ENCODE measurements around the gene ACOT4. TPM values are rescaled to one million over a fixed set of nuclear protein-coding genes. Genes with fewer than 3 reads are reported as not detected.
"Not testable (repeated sequence)": the region's sequence is repeated elsewhere in the genome, so short reads cannot be mapped to it uniquely, and the experiment has no call there.

ACOT4 gene
- 0.29 and 1.4 TPM in 2 replicates for total RNA-seq

- DNase-seq (ENCODE audit: extremely low read depth, low read depth, low spot score): no peak
These were observed at the start of gene ACOT4 for GRCh38 chr14:73591690-73592449. TSS of gene ACOT4 (plus strand) at chr14:73591873. CDS start at chr14:73591960, 87 bp downstream.

GRCh38 chr14:73542961-73543360 lies 48.7 kb upstream of the ACOT4 start:
- not testable (repeated sequence) for DNase-seq (ENCODE audit: extremely low read depth, low read depth, low spot score)

- DNase-seq (ENCODE audit: extremely low read depth, low read depth, low spot score): not testable (repeated sequence)
These were observed 46.3 kb upstream of the ACOT4 start for GRCh38 chr14:73545353-73545752.

- not testable (repeated sequence) for DNase-seq (ENCODE audit: extremely low read depth, low read depth, low spot score)
These were observed 42.6 kb upstream of the ACOT4 start for GRCh38 chr14:73549097-73549496.

GRCh38 chr14:73549889-73550524 lies 41.7 kb upstream of the ACOT4 start:
- not testable (repeated sequence) for DNase-seq (ENCODE audit: extremely low read depth, low read depth, low spot score)

- no peak for DNase-seq (ENCODE audit: extremely low read depth, low read depth, low spot score)
These were observed 37.8 kb upstream of the ACOT4 start for GRCh38 chr14:73553845-73554244.

GRCh38 chr14:73557201-73557600 lies 34.5 kb upstream of the ACOT4 start:
- DNase-seq (ENCODE audit: extremely low read depth, low read depth, low spot score): not testable (repeated sequence)

- not testable (repeated sequence) for DNase-seq (ENCODE audit: extremely low read depth, low read depth, low spot score)
These were observed 33.4 kb upstream of the ACOT4 start for GRCh38 chr14:73558238-73558637.

GRCh38 chr14:73562256-73562655 lies 29.4 kb upstream of the ACOT4 start:
- DNase-seq (ENCODE audit: extremely low read depth, low read depth, low spot score): not testable (repeated sequence)

GRCh38 chr14:73562696-73563095 lies 29.0 kb upstream of the ACOT4 start:
- not testable (repeated sequence) for DNase-seq (ENCODE audit: extremely low read depth, low read depth, low spot score)

GRCh38 chr14:73566431-73566830 lies 25.2 kb upstream of the ACOT4 start:
- not testable (repeated sequence) for DNase-seq (ENCODE audit: extremely low read depth, low read depth, low spot score)

- not testable (repeated sequence) for DNase-seq (ENCODE audit: extremely low read depth, low read depth, low spot score)
These were observed 24.7 kb upstream of the ACOT4 start for GRCh38 chr14:73566935-73567334.

GRCh38 chr14:73567358-73567757 lies 24.3 kb upstream of the ACOT4 start:
- no peak for DNase-seq (ENCODE audit: extremely low read depth, low read depth, low spot score)

- DNase-seq (ENCODE audit: extremely low read depth, low read depth, low spot score): no peak
These were observed 23.5 kb upstream of the ACOT4 start for GRCh38 chr14:73567951-73568885.

- not testable (repeated sequence) for DNase-seq (ENCODE audit: extremely low read depth, low read depth, low spot score)
These were observed 22.8 kb upstream of the ACOT4 start for GRCh38 chr14:73568886-73569184.

- peak; percentile 52 for DNase-seq (ENCODE audit: extremely low read depth, low read depth, low spot score)
These were observed 22.3 kb upstream of the ACOT4 start, which contains the start of gene ACOT2 for GRCh38 chr14:73569185-73569958. TSS of gene ACOT2 (plus strand) at chr14:73569213. CDS start at chr14:73569241, 28 bp downstream.

GRCh38 chr14:73570913-73571312 lies 20.8 kb upstream of the ACOT4 start:
- DNase-seq (ENCODE audit: extremely low read depth, low read depth, low spot score): not testable (repeated sequence)

- not testable (repeated sequence) for DNase-seq (ENCODE audit: extremely low read depth, low read depth, low spot score)
These were observed 18.6 kb upstream of the ACOT4 start for GRCh38 chr14:73573034-73573433.

GRCh38 chr14:73573740-73574139 lies 17.9 kb upstream of the ACOT4 start:
- DNase-seq (ENCODE audit: extremely low read depth, low read depth, low spot score): not testable (repeated sequence)

GRCh38 chr14:73574251-73574650 lies 17.4 kb upstream of the ACOT4 start:
- not testable (repeated sequence) for DNase-seq (ENCODE audit: extremely low read depth, low read depth, low spot score)

Data from glomerular endothelial cell (primary cell).